HepG2 (cell line): Measurements from ENCODE around the gene SPC24. TPM values are rescaled to one million over a fixed set of nuclear protein-coding genes. Genes with fewer than 3 reads are reported as not detected.

Experiments used
- ATAC-seq: fragments of 200-7000 bp; cut with Tn5 transposase; 3 replicates; pipeline ENCODE4 v1.9.1; 2020; ENCODE audit warnings: mild to moderate bottlenecking, moderate library complexity
- BruUV-seq: library from RNA; stranded (reverse); fragments of 400-500 nt; replicated peaks from 2 replicates; lab custom pipeline; 2021; lab: Mats Ljungman, UMichigan
- CTCF ChIA-PET: fragments of 300-600 bp; formaldehyde crosslinking; extraction: SDS; loops from one replicate; lab custom pipeline; 2021; ENCODE audit warnings: low total read pairs, inconsistent platforms, low intra/inter-chr PET ratio; lab: Yijun Ruan, JAX
- POLR2A ChIA-PET: fragments of 350-600 bp; sonication (Branson Sonifier 250); formaldehyde crosslinking; loops from one replicate; lab custom pipeline; 2020; ENCODE audit warnings: antibody characterized with exemption, inconsistent platforms; lab: Yijun Ruan, JAX
- DNase-seq: peaks from one replicate; pipeline ENCODE4 v3.0.0-alpha.2; 2015; ENCODE audit warnings: low spot score
- FAIRE-seq: peaks from 3 replicates; lab custom pipeline; 2011; peaks lifted over from hg19 to GRCh38; lab: Jason Lieb, UNC
- H2AFZ ChIP-seq: one replicate; pipeline ENCODE4 v1.6.1; 2011; ENCODE audit warnings: low read length, inconsistent platforms
- H3K27ac ChIP-seq: fragments of 300-600 bp; 3 replicates; pipeline ENCODE4 v1.8.0; 2011; ENCODE audit warnings: mixed run types, mild to moderate bottlenecking, mixed read lengths, low read length, inconsistent platforms; ENCODE audit not compliant: insufficient read depth; ENCODE audit errors: extremely low read length
- H3K27me3 ChIP-seq, 2 experiments: fragments of 200-600 bp in 1 of 2; 2 replicates in 1 of 2; 3 replicates in 1 of 2; pipeline versions ENCODE4 v1.6.0 to v1.8.0; 2011; ENCODE audit warnings: low read length in 2 of 2, mild to moderate bottlenecking in 2 of 2, moderate library complexity in 2 of 2, inconsistent platforms in 1 of 2; ENCODE audit not compliant: insufficient read depth in 2 of 2, control insufficient read depth in 1 of 2
- H3K36me3 ChIP-seq, 2 experiments: fragments of 200-600 bp in 1 of 2; replicated peaks in 1 of 2; 2 replicates in 1 of 2; 3 replicates in 1 of 2; pipeline versions ENCODE4 v1.5.1 to v1.8.0; 2011; ENCODE audit warnings: low read length in 2 of 2, inconsistent platforms in 1 of 2; ENCODE audit not compliant: insufficient read depth in 2 of 2, control insufficient read depth in 1 of 2
- H3K4me1 ChIP-seq: 2 replicates; pipeline ENCODE4 v1.5.1; 2012; ENCODE audit warnings: low read length, inconsistent platforms; ENCODE audit not compliant: insufficient read depth
- H3K4me2 ChIP-seq: 2 replicates; pipeline ENCODE4 v1.6.0; 2011; ENCODE audit warnings: low read depth, low read length, inconsistent platforms
- H3K4me3 ChIP-seq, 3 experiments: fragments of 200-600 bp in 1 of 3; sonication (generic), shearing (Covaris generic) in 1 of 3; replicated peaks in 1 of 3; 2 replicates each; pipeline ENCODE4 v1.5.1; 2011 to 2016; ENCODE audit warnings: low read length in 3 of 3, inconsistent platforms in 2 of 3, low read depth in 2 of 3, mild to moderate bottlenecking in 2 of 3, control low read depth in 1 of 3, mixed read lengths in 1 of 3; ENCODE audit not compliant: insufficient read depth in 1 of 3
- H3K79me2 ChIP-seq: one replicate; pipeline ENCODE4 v1.6.1; 2011; ENCODE audit warnings: low read length, inconsistent platforms; ENCODE audit not compliant: insufficient read depth
- H3K9ac ChIP-seq: 2 replicates; pipeline ENCODE4 v1.6.0; 2011; ENCODE audit warnings: mild to moderate bottlenecking, low read depth, low read length, inconsistent platforms; ENCODE audit not compliant: insufficient read depth
- H3K9me3 ChIP-seq: 2 replicates; pipeline ENCODE4 v1.5.1; 2012; ENCODE audit warnings: mild to moderate bottlenecking, low read length
- H4K20me1 ChIP-seq: 2 replicates; pipeline ENCODE4 v1.6.0; 2011; ENCODE audit warnings: inconsistent platforms, mild to moderate bottlenecking, low read length, moderate library complexity; ENCODE audit not compliant: insufficient read depth
- NFIC ChIP-seq: IDR thresholded peaks from 2 replicates; pipeline ENCODE4 v1.6.1; 2012; ENCODE audit warnings: mild to moderate bottlenecking, low read length, inconsistent platforms
- PRPF4 ChIP-seq: fragments of 200-400 bp; formaldehyde crosslinking; IDR thresholded peaks from 2 replicates; pipeline ENCODE4 v1.6.1; 2016; ENCODE audit warnings: low read length, low read depth; ENCODE audit not compliant: poor library complexity, severe bottlenecking
- SRSF9 ChIP-seq: fragments of 200-400 bp; formaldehyde crosslinking; IDR thresholded peaks from 2 replicates; pipeline ENCODE4 v1.6.1; 2018; ENCODE audit warnings: borderline replicate concordance, mild to moderate bottlenecking, low read depth, low read length; ENCODE audit not compliant: insufficient read depth, poor library complexity, severe bottlenecking
- TGIF2 ChIP-seq: IDR thresholded peaks from 2 replicates; pipeline ENCODE4 v1.6.1; 2016; ENCODE audit warnings: control low read depth, missing compliant biosample characterization
- ZNF24 ChIP-seq: fragments of 450-650 bp; IDR thresholded peaks from 2 replicates; pipeline ENCODE4 v1.6.1; 2017; ENCODE audit warnings: antibody characterized with exemption, mild to moderate bottlenecking
- WGBS: methylation state at CpG from one replicate; pipeline ENCODE4 v1.1.6; 2017; ENCODE audit warnings: low lambda C conversion rate; 5-methylcytosine and 5-hydroxymethylcytosine counted together
- in situ Hi-C: cut with HindIII; loops from 2 replicates; pipeline ENCODE4 v1.10.0; 2017; ENCODE audit warnings: low pct_unique_long_range_greater_than_20kb; ENCODE audit not compliant: extremely low pct_ligation_motif_present
- intact Hi-C: fragments of 100-400 bp; cut with micrococcal nuclease; formaldehyde crosslinking; loops from one replicate; pipeline ENCODE4 v1.10.0; 2022; ENCODE audit not compliant: unreplicated experiment
- polyA plus RNA-seq, 8 experiments: library from polyadenylated mRNA; depleted of rRNA in 3 of 8; stranded (reverse) in 7 of 8; unstranded in 1 of 8; fragments of >200 nt; fragmentation: Illumina TruSeq in 4 of 8; extraction: Trizol in 4 of 8; gene quantifications; 2 replicates each; pipeline versions ENCODE4 v1.2.1 to v1.2.3, GENCODE V29; 2011 to 2016; ENCODE audit warnings: low read depth in 4 of 8, missing spikeins in 1 of 8, mixed read lengths in 1 of 8; ENCODE audit not compliant: insufficient read depth in 1 of 8
- total RNA-seq, 5 experiments: library from RNA; depleted of rRNA; stranded (reverse); fragments of >200 nt; fragmentation: Illumina TruSeq; extraction: Trizol; gene quantifications; 2 replicates each; pipeline ENCODE4 v1.2.3, GENCODE V29; 2016; ENCODE audit warnings: low read depth in 1 of 5
- TF ChIP-seq, protein P1 (sequence below): sonication (generic); formaldehyde crosslinking; IDR thresholded peaks from 2 replicates; pipeline ENCODE4 v1.5.1; 2020; ENCODE audit warnings: mild to moderate bottlenecking, missing genetic modification reagents, borderline replicate concordance

The SPC24 gene
- total and polyA plus RNA-seq, 2 of the 13 experiments (the other 11 are each of a cell fraction or from before 2014, with no cell fraction given), result 10.0 to 46.2 TPM

DNA sequence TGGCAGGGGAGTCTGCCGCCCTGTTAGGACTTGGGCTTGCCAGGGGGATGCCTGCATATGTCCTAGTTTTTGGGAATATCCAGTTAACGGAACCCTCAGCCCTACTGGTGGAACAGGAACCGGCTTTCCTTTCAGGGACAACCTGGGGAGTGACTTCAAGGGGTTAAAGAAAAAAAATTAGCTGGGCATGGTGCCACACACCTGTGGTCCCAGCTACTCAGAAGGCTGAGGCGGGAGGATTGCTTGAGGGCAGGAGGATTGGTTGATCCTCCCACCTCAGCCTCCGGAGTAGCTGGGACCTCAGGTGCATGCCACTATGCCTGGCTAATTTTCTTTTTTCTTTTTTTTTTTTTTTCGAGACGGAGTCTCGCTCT is 43.8 kb downstream of the SPC24 start:
- Histone ChIP-seq H3K9me3 (no peaks in the 10 kb centered on the region), H3K4me2 (no peak overlapping the region), H3K9ac (no peak overlapping the region), H3K4me1 (no peaks in the 10 kb centered on the region), H2AFZ (no peak overlapping the region), H3K4me3 (no peak overlapping the region), H4K20me1 (peaks cover 27% of the 10 kb centered on the region), H3K36me3 (peaks cover 45 to 85% of the 10 kb centered on the region in 2 experiments; a peak in 4 of 5 replicates), H3K27ac (no peak overlapping the region), H3K79me2 (peaks cover 5% of the 10 kb centered on the region), H3K27me3 (no peaks in the 10 kb centered on the region)
- ChIA-PET POLR2A (interaction anchor here (0.7 to 1.8 kb wide), 2 partner anchors 17 to 709 kb away, joined by 3 to 5 read pairs; partner anchors contain the start of gene CDC37), CTCF (no interaction called here)
- DNase-seq (no peak), FAIRE-seq (no peak), ATAC-seq (no peak; the same call in 2 of the 3 replicates)
- in situ Hi-C loops, result no loop called here
- intact Hi-C loops, result no loop called here
- no peak for TF ChIP-seq TGIF2 (CRISPR knock-in tag)
- no peak for TF ChIP-seq ZNF24
- TF ChIP-seq, protein P1, sequence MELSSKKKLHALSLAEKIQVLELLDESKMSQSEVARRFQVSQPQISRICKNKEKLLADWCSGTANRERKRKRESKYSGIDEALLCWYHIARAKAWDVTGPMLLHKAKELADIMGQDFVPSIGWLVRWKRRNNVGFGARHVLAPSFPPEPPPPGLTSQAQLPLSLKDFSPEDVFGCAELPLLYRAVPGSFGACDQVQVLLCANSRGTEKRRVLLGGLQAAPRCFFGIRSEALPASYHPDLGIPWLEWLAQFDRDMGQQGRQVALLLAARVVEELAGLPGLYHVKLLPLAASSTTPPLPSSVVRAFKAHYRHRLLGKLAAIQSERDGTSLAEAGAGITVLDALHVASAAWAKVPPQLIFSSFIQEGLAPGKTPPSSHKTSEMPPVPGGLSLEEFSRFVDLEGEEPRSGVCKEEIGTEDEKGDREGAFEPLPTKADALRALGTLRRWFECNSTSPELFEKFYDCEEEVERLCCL (CRISPR knock-in tag), result no peak
- TF ChIP-seq SRSF9, result no peak
- no peak for TF ChIP-seq PRPF4
- no peak for TF ChIP-seq NFIC
- BruUV-seq, result no TSS peak
- 97% methylated on average over 8 of the region's 8 CpGs for WGBS
